ENCODE measurements around the gene FAM163B.

Gene FAM163B

DNA sequence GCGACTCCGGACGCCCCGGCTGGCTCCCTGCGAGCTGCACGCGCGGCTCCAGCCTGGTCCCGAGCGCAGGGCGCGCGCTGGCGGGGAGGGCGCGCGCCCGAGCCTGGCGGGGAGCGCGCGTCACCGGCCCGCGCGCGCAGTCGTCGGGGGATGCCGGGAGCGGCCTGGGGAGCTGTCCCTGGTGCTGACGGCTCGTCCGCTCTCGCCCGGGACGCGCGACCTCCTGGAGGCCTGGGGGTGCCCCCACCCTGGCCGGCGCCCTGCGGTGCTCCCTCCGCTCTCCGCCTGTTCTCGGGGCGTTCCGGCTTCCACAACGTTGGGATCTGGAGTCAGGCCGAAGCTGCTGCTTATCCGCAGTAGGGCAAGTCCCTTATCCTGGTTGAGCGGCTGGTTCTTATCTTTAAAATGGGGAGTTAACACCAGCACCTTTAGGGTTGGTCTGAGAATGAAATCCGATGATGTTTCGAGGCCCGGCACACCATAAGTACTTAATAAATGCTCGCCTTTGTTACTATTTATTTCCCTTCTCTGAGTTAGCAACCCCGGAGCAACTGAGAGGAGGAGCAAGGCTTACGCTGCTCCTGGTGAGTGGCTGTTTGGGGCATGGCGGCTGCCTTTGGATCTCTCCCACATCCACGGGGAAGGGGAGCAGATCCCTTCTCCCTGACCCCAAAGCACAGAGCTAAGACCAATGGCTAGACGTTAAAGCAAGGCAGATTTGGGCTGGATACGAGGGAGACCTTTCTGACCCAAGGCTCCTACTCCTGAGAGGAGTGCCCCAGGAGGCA lies at the start of gene FAM163B:
Gene FAM163B, minus strand, starts transcription at position 79 of the 788 bp plus-strand sequence. CDS start 29,166 bp downstream, outside the sequence.
- no peak for DNase-seq (ENCODE audit: low read depth)

DNA sequence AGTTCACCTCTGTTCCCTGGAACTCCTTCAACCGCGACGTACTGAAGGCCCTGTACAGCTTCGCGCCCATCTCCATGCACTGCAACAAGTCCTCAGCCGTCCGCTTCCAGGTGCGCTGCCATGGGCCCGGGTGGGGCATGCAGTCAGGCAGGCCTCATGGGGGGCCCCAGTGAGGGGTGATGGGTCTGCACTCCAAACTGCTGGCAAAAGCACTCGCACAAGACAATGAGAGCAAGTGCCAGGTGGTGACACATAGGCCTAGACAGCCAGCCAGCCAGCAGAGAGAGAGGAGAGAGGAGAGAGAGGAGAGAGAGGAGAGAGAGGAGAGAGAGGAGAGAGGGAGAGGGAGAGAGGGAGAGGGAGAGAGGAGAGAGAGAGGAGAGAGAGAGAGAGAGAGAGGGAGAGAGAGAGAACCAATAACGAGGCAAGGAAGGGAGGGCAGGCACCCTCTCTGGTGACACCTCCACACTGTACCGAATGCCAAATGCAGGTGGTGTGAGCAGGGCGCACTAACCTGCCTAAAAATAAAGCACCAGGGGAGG lies 48.0 kb upstream of the FAM163B start:
- no peak for DNase-seq (ENCODE audit: low read depth)

DNA sequence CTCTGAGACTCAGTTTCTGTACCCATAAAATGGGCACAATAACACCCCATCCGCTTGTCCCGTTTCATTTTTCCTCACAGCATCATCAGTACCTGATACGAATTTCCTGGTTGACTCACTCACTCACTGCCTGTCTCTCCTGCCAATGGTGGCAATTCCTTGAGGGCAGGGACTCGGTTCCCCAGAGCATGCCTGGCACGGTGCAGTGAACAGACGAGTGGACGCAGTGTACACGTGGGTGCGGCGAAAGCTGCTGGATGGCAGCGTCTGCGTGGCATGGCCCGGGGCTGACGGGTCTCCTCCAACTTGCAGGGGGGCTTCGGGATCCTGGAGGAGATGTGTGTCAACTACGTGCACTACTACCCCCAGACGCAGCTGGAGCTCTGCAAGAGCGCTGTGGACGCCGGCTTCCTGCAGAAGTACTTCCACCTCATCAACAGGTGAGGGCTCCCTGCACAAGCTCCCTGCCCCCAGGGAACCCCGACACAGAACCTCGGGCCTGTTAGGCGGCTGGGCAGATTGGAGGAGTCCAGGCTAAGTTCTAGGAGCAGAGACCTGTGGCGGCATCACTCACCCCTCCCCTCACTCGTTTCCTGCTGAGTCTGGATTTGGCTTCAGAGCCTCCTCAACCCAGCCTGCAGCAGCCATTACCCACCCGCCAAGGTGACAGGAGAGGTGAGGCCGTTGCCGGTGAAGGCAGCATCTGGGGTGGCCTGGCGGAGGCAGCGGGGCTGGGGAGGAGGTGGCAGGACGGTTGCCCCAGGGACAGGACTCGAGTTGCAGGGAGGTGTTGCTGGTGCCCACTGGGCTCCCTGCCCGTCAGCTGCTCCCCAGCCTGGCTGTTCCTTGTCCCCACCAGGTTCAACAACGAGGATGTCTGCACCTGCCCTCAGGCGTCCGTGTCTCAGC lies 47.3 kb upstream of the FAM163B start:
- no peak for DNase-seq (ENCODE audit: low read depth)

DNA sequence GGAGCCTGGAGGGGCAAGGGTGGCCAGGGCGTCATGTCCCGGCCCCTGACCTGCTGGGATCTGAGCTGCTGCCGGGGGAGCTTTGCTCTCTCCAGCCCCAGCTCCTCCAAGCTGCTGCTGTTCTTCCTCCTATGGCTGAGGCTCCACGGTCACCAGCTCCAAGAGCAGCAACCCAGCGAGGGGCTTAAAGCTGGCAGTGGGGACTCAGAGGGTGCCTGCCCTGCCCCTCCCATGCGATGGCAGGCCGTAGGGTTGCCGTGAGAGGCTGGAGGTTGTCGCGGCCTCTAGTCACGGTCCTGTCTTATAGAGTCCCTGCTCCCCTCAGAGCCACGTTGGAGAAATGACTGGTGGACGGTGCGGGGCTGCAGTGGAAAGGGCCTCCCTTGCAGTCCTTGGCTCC lies 46.5 kb upstream of the FAM163B start:
- no peak for DNase-seq (ENCODE audit: low read depth)

DNA sequence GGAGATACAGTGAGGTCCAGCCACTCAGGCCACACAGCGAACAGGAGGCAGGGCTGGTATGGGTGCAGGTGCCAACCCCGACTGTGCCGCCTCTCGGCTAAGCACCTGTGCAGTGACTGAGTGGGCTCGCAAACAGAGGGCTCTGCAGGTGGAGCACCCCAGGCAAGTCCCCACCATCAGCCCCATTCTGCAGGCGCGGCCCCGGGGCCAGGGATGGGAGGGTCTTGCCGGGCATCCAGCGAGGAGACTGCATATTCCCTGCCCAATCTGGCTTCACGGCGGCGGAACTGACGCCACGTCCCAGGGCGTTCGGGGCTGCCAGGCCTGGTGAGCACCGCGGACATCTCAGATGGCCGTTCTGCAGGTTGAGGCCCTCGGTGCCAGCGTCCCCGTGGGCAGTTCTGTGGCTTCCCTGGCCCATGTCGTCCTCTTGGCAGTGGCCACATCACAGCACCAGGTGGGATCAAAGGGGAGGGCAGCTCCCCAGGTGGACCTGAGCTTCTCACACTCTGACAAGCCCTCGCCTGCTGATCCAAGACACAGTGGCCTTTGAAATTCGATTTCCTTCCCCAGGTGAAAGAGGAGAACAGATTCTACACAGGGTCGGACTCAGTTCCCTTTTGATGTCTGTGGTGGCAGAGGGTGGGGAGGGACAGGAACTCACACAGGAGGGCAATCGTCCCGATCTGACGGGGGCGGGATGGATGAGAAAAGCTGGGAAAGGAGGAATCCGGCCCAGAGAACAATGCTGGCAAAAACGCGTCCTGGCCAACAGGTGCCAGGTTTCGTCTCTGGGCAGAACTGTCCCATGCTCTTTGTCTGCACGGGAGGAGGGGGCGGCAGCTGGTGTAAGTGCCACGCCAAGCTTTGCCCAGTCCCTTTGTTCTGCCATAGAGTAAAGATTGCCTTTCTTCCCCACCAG lies 45.8 kb upstream of the FAM163B start:
- no peak for DNase-seq (ENCODE audit: low read depth)

DNA sequence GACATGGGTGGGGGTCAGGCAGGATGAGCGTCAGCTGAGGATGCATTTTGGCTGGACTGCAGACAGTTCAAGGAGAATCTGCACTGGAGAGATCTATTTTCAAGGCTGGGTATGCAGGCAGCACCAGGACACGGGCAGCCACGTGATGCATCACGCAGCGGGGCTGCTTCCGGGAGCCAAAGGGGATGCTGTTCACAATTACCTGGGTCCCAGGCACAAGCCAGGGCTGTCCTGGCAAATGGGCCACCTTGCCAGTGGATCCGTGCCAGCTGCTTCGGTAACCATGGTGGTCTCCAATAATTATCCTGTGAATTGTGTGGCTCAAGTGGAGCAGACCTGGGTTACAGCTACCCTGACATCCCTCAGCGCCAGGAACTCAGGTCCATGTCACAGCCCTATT lies 44.4 kb upstream of the FAM163B start:
- no peak for DNase-seq (ENCODE audit: low read depth)

DNA sequence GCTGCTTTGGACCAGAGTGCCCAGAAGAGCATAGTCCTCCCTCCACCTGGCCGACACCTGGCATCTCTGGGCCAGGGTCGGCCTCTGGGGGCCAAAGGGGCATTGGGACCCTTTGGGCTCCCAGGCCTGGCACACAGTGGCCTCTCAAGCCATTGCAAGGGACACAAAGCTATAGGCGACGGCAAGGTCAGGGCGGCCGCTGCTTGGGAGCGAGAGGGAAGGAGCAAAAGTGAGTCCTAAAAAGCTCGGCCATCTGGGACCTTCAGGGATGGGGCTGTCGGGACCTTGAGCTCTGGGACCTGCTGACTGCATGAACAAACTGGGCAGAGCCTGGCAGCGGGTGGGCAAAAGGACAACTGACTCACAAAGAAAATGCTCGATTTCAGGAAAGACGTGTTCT lies 40.8 kb upstream of the FAM163B start:
- no peak for DNase-seq (ENCODE audit: low read depth)

DNA sequence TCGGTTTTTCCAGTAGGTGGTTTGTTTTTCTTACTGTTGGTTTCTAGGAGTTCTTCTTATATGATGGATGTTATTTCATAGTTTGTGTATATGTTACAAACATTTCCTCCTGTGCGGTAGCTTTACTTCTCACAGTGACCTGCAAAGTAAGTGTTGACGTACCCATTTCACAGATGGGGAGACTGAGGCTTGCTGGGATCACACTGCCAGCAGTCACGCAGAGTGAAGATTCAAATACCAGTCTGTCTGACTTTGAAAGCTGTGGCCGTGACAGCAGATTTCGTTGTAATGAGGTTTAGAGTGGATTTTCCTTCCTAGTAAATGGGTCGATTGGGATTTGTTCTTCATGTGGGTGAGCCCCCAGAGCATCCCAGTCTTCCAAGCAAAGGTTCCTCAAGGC lies 40.0 kb upstream of the FAM163B start:
- DNase-seq (ENCODE audit: low read depth): no peak

DNA sequence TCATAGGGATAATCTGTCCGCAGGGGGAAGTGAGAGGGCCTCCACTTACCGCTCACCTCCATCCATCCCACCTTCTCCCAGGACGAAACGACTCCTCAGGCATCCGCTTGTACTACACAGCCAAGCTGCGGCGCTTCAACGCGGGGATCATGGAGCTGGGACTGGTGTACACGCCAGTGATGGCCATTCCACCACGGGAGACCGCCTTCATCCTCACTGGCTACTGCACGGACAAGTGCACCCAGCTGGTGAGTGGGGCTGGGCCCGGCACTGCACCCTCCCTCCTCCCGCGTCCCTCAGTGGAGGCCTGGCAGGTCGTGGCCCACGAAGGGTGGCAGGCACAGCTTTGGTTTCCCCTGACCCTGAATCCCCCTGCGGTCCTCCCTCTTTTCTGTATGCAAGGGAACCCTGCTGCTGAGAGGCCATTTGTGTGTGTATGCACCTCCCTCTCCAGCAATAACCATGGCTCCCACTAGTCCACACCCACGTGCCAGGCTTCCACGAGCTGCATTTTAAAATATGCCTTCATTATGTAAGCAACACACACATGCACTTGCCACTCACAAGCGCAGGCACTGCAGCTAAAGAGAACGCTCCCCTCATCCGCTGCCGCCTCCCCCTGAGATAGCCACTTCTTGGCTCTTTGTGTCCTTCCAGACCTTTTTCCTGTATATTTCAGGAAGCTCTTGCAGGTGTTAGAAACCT lies 38.7 kb upstream of the FAM163B start:
- DNase-seq (ENCODE audit: low read depth): no peak

DNA sequence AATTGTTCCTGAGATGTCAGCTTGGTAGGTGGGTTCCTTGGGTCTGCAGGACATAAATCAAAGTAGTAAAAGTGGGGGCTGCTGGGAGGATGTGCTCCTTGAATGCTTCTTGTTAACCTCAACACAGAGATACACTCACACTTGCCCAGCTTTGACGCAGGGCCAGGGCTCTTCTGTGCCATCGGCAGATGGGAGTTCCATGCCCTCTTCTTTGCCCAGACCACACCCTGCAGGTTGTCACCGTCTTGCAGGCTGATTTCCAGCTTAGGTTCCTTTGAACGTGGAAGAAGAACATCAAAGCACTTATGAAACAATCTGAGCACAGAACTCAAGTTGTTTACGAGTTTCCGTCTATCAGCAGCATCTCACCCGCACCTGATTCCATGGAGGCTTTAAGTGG lies 38.0 kb upstream of the FAM163B start:
- DNase-seq (ENCODE audit: low read depth): no peak

DNA sequence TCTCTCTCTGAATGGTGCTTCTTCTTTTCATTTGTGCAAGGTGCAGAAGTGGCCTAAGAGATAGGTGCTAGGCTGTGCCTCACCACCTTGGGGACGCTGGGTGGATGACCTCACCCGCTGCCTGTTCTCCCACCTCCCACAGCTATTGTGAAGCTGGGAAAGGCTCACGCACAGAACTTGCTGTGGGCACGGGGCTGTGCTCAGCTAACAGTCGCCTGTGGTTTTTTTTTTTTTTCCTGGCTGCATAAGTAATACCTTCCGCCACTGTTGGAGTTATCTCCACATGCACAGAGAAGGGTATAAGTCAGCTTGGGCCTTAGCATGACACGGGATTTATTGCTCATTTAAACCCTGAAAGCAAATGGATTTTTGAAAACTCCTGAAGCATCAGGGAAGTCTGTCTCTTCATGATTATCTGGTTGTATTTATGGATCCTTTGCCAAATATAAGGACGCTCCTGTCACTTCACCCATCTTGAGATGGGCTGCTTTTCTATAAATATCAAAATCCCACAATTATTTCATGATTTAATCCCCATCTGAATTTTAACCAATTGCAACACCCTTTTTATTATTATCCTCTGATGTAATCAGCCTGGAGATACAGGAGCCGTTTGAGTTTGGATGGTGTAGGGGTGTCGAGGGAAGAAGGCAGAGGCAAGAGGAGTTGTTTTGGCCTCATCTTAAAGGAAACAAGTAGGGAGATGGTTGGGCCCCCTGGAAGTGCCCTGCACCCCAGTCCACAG lies 36.0 kb upstream of the FAM163B start:
- DNase-seq (ENCODE audit: low read depth): no peak

DNA sequence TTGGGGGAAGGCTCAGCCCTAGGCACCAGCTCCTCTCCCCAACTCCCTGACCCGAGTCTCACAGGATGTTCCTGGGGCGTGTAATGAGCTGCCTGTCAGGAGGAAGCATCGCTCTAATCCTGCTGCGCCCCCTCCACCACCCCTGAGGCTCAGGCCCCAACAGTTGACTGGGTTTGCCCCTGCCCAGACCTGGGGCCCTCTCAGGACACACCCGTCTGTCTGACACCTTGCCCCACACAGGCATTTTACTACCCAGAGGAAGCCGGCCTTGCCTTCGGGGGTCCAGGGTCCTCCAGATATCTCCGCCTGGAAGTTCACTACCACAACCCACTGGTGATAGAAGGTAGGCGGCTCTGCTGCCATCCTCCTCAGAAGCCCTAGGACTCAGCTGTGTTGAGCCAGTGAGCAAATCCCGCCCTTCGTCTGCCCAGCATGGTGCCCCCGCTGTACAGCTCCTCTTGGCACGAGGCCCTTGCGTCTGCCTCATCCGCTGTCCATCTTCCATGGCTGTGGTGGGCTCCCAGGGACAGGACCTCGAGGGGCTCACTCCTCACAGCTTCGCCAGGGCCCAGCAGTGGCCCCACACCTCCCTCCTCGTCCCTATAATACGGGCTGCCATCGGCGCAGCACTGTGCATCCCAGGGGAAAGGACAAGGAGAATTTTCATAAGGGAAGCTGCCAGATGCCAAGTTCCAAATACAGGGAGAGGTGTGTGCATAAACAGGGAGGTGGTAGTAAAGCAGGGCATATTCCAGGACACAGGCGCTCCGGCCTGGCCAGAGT lies 35.0 kb upstream of the FAM163B start:
- no peak for DNase-seq (ENCODE audit: low read depth)

DNA sequence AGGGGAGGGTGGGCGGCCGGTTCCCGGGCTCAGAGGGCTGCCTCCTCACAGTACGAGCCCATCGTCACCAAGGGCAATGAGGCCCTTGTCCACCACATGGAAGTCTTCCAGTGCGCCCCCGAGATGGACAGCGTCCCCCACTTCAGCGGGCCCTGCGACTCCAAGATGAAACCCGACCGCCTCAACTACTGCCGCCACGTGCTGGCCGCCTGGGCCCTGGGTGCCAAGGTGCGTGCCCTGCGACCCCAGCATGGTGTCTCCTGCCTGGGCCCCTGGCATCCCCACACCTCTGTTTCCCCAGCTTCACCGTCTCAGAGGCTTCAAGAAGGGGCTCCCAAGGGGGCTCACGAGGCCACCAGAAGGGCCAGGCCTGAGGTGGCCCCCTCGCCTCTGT lies 34.2 kb upstream of the FAM163B start:
- no peak for DNase-seq (ENCODE audit: low read depth)

DNA sequence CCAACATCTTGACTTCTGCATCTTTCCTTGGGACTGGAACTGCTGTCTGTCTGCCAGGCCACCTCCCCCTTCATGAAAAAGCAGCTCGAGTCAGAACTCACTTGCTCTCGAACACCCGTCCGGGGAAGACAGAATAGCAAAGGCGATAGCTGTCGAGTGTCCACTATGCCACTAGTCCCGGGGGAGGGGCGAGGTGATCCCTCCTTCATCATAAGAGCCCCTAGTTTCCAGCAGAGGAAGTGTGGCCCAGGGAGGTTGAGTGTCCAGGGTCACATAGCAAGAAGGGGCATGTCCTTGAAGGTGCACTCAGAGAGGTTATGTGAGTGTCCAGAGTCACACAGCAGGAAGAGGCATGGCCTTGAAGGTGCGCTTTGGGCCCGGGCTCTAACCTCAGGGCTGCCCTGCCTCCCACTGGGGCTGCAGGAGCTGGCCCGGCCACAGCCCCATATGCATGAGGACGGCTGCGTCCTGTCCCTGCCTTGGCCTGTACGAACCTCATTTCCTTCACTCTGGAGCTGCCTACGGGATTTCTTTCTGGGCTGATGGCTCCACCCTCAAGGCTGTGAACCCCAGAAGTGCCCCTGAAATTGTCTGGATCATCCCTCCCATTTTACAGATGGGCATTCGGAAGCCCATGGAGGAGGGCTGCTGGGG lies 33.6 kb upstream of the FAM163B start:
- no peak for DNase-seq (ENCODE audit: low read depth)

DNA sequence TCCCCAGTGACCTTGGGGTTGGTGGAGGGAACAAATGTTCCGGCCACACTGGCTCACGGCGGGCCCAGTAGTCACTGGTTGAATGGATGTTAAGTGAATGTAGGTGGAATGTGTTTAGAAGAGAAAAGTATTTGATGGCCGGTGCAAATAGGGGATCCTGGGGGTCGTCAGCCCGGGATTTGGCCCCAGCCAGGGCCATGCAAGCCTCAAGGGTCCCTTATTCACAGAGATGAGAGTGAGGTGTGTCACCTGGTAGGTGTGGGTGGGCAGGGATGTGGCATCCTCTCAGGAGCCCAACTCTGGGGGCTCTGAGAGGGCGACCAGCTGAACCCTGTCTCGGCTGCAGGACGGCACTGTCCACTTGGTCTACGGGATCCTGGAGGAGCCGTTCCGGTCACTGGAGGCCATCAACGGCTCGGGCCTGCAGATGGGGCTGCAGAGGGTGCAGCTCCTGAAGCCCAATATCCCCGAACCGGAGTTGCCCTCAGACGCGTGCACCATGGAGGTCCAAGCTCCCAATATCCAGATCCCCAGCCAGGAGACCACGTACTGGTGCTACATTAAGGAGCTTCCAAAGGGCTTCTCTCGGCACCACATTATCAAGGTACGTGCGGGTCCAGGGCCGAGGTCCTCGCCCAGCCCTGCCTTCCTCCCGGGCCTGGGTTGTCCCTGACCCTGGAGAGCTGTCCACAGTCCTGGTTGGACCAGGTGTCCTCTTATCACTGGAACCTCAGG lies 32.8 kb upstream of the FAM163B start:
- DNase-seq (ENCODE audit: low read depth): no peak

DNA sequence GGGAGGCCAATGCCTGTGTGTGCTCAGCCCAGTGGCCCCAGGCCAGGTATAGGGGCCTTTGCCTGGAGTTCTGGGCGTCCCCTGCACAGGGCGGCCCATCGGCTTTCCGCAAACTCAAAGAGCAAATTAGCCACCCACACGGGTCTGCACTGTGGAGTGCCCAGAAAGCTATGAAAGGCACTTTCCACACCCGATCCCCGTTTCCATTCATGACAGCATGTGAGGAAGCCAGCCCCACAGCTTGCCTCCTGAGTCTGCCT lies 32.1 kb upstream of the FAM163B start:
- DNase-seq (ENCODE audit: low read depth): no peak

DNA sequence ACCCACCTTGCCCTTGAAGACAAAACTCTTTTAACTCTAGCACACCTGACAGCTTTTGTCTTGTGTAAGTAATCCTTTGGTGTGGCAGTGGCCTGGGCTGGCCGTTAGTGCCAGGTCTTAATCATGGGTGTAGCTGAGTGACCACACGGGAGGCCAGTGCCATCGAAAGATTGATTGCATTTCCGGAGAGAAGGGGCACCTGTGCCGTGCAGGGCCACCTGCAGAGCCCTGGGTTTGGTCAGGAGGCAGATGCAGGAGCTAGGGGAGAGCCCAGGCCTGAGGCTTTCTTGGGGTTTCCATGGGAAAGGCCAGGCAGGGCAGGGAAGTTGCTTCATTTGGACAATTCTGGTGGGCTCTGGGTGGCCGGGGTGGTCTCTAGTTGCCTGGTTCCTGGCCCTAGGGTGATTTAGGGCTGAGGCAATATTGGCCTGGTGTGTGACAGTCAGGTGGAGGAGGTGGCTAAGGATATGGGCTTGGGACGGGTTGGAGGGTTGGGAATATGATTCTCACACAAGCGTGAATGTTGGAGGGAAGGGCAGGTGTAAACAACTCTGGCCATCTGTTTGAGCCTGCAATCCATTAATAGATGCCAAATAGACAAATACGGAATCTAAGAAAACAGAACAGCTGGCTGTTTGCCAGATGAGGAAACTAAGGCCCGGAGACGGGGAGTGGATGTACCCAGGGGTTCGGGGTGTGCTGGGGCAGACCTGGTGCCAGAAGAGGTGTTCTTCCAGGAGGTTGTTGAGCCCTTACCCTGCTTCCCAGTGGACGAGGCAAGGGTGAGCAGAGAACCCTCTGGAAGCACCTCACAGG lies 31.6 kb upstream of the FAM163B start:
- no peak for DNase-seq (ENCODE audit: low read depth)

DNA sequence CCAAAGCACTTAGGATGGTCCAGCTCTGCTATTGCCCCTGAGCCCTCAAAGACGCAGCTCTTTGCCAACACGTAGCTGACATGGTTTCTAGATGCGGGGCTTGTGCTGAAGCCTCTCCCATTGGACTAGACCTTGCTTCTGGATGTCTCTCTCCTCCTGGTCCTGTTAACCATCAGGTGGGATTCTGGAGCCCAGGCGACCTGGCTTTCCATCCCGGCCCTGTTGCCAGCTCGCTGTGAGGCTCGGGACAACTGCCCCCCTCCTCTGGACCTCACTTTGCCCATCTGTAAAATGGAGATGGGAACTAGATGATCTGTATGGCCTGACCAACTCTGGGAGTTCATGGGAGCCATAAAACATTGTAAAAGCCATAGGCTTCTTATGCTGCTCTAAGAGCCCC lies 31.0 kb upstream of the FAM163B start:
- no peak for DNase-seq (ENCODE audit: low read depth)
